ENCODE data around the gene DSTN. TPM values are rescaled to one million over a fixed set of nuclear protein-coding genes. Genes with fewer than 3 reads are reported as not detected.

Gene DSTN
- total RNA-seq, 4 donors from 2014 or later = 280 to 589 (median 373) TPM

GRCh38 chr20:17524560-17524959 lies 45.3 kb upstream of the DSTN start:
- Histone ChIP-seq H3K4me1 (no peaks in the 10 kb centered on the region), H3K27ac (no peak overlapping the region), H3K4me3 (no peak overlapping the region), H3K27me3 (no peaks in the 10 kb centered on the region), H3K9me3 (no peaks in the 10 kb centered on the region), H3K36me3 (no peaks in the 10 kb centered on the region)
- no peak for DNase-seq
- intact Hi-C loops (cut with DNase I; ENCODE audit: low total_unique reads) = no loop called here
- 80 to 100% methylated on average over 5 to 8 of the region's 8 CpGs for WGBS, 2 donors (ENCODE audit: low coverage in 1 of 2)
- in situ Hi-C loops (cut with MboI; ENCODE audit: low pct_ligation_motif_present in 1 of 4, low pct_unique_long_range_greater_than_20kb in 1 of 4, low sequenced_read_pairs in 3 of 4) = loop anchor here (25.0 kb wide), 4 partner anchors 388 to 763 kb away; partner anchors contain the start of gene ZNF133 (in 4 of the 4)
- TF ChIP-seq POLR2AphosphoS5 (IDR thresholded peaks at IDR 0.05) = no peak
- TF ChIP-seq POLR2A (IDR thresholded peaks at IDR 0.05) = no peak
- no peak for TF ChIP-seq EP300 (IDR thresholded peaks at IDR 0.05; ENCODE audit: low read depth)
- TF ChIP-seq CTCF (IDR thresholded peaks at IDR 0.05) = no peak

GRCh38 chr20:17525132-17525531 lies 44.7 kb upstream of the DSTN start:
- TF ChIP-seq POLR2A (IDR thresholded peaks at IDR 0.05) (no peak), EP300 (IDR thresholded peaks at IDR 0.05; ENCODE audit: low read depth) (no peak), CTCF (IDR thresholded peaks at IDR 0.05) (no peak), POLR2AphosphoS5 (IDR thresholded peaks at IDR 0.05) (no peak)
- H3K27ac ChIP-seq = no peak overlapping the region
- in situ Hi-C loops (cut with MboI; ENCODE audit: low pct_ligation_motif_present in 1 of 4, low pct_unique_long_range_greater_than_20kb in 1 of 4, low sequenced_read_pairs in 3 of 4) (loop anchor here in 2 of 4 donors (25.0 kb wide), 2 partner anchors 112 to 362 kb away; no protein-coding TSS in a partner anchor), intact Hi-C loops (cut with DNase I; ENCODE audit: low total_unique reads) (no loop called here)
- no peaks in the 10 kb centered on the region for H3K36me3 ChIP-seq
- H3K9me3 ChIP-seq = no peaks in the 10 kb centered on the region
- H3K4me1 ChIP-seq = no peaks in the 10 kb centered on the region
- no peak overlapping the region for H3K4me3 ChIP-seq
- WGBS, 2 donors (ENCODE audit: low coverage in 1 of 2) = 93 to 100% methylated on average over 2 to 5 of the region's 5 CpGs
- no peaks in the 10 kb centered on the region for H3K27me3 ChIP-seq
- DNase-seq = no peak

- intact Hi-C loops (cut with DNase I; ENCODE audit: low total_unique reads) (no loop called here), in situ Hi-C loops (cut with MboI; ENCODE audit: low pct_ligation_motif_present in 1 of 4, low pct_unique_long_range_greater_than_20kb in 1 of 4, low sequenced_read_pairs in 3 of 4) (loop anchor here in 2 of 4 donors (25.0 kb wide), 2 partner anchors 112 to 362 kb away; no protein-coding TSS in a partner anchor)
- DNase-seq = no peak
Observed at GRCh38 chr20:17525650-17526049, 44.2 kb upstream of the DSTN start.

GRCh38 chr20:17529586-17529985 lies 40.3 kb upstream of the DSTN start:
- Histone ChIP-seq H3K4me1 (peaks cover 11 to 22% (median 13%) of the 10 kb centered on the region in 4 donors), H3K27me3 (no peaks in the 10 kb centered on the region), H3K36me3 (no peaks in the 10 kb centered on the region), H3K9me3 (no peaks in the 10 kb centered on the region), H3K4me3 (no peak overlapping the region), H3K27ac (no peak overlapping the region)
- in situ Hi-C loops (cut with MboI; ENCODE audit: low pct_ligation_motif_present in 1 of 4, low pct_unique_long_range_greater_than_20kb in 1 of 4, low sequenced_read_pairs in 3 of 4) = loop anchor here in 2 of 4 donors (25.0 kb wide), 2 partner anchors 108 to 358 kb away; no protein-coding TSS in a partner anchor
- intact Hi-C loops (cut with DNase I; ENCODE audit: low total_unique reads) = no loop called here
- no peak for DNase-seq
- no peak for TF ChIP-seq CTCF (IDR thresholded peaks at IDR 0.05)
- TF ChIP-seq EP300 (IDR thresholded peaks at IDR 0.05; ENCODE audit: low read depth) = no peak
- no peak for TF ChIP-seq POLR2A (IDR thresholded peaks at IDR 0.05)
- TF ChIP-seq POLR2AphosphoS5 (IDR thresholded peaks at IDR 0.05) = no peak

More at GRCh38 chr20:17525650-17526049, 44.2 kb upstream of the DSTN start:
- Histone ChIP-seq H3K4me1 (peaks cover 0 to 4% (median under 1%) of the 10 kb centered on the region in 4 donors), H3K9me3 (no peaks in the 10 kb centered on the region), H3K27me3 (no peaks in the 10 kb centered on the region), H3K4me3 (no peak overlapping the region), H3K36me3 (no peaks in the 10 kb centered on the region), H3K27ac (no peak overlapping the region)
- TF ChIP-seq CTCF (IDR thresholded peaks at IDR 0.05) (no peak), POLR2A (IDR thresholded peaks at IDR 0.05) (no peak)

Data from transverse colon (tissue), 4 donors.